H9 (cell line): ENCODE measurements around the gene DCXR. TPM values are rescaled to one million over a fixed set of nuclear protein-coding genes. Genes with fewer than 3 reads are reported as not detected.

Experiments
- DNase-seq: peaks from one replicate; pipeline ENCODE4 v3.0.0-alpha.2; 2017
- H2AFZ ChIP-seq: one replicate; pipeline ENCODE4 v1.6.1; 2013; ENCODE audit warnings: mild to moderate bottlenecking, low read length, control low read depth, moderate library complexity
- H2AK5ac ChIP-seq: 2 replicates; pipeline ENCODE4 v1.6.1; 2013; ENCODE audit warnings: low read length, control low read depth, mixed read lengths; ENCODE audit not compliant: insufficient read length
- H2BK120ac ChIP-seq: one replicate; pipeline ENCODE4 v1.6.1; 2013; ENCODE audit warnings: low read depth, mild to moderate bottlenecking, low read length, control low read depth, inconsistent platforms; ENCODE audit not compliant: poor library complexity, severe bottlenecking
- H2BK12ac ChIP-seq: 2 replicates; pipeline ENCODE4 v1.6.1; 2013; ENCODE audit warnings: low read length, control low read depth, mixed read lengths, low read depth; ENCODE audit not compliant: insufficient read length
- H2BK15ac ChIP-seq: 2 replicates; pipeline ENCODE4 v1.6.1; 2013; ENCODE audit warnings: low read depth, low read length, control low read depth
- H2BK20ac ChIP-seq: one replicate; pipeline ENCODE4 v1.6.1; 2013; ENCODE audit warnings: low read depth, mild to moderate bottlenecking, low read length, control low read depth, inconsistent platforms; ENCODE audit not compliant: poor library complexity, severe bottlenecking
- H2BK5ac ChIP-seq: 2 replicates; pipeline ENCODE4 v1.6.1; 2013; ENCODE audit warnings: low read length, control low read depth, mixed read lengths; ENCODE audit not compliant: insufficient read length
- H3K14ac ChIP-seq: 2 replicates; pipeline ENCODE4 v1.6.1; 2013; ENCODE audit warnings: low read length, control low read depth; ENCODE audit not compliant: insufficient read depth
- H3K18ac ChIP-seq: 2 replicates; pipeline ENCODE4 v1.6.1; 2013; ENCODE audit warnings: low read depth, mild to moderate bottlenecking, mixed read lengths, low read length, control low read depth; ENCODE audit not compliant: insufficient read length
- H3K23ac ChIP-seq: 2 replicates; pipeline ENCODE4 v1.6.1; 2013; ENCODE audit warnings: low read length, control low read depth, mixed read lengths, low read depth; ENCODE audit not compliant: insufficient read length
- H3K23me2 ChIP-seq: 2 replicates; pipeline ENCODE4 v1.6.1; 2013; ENCODE audit warnings: low read depth, mild to moderate bottlenecking, mixed read lengths, low read length, control low read depth; ENCODE audit not compliant: insufficient read length, poor library complexity, severe bottlenecking
- H3K27ac ChIP-seq: 2 replicates; pipeline ENCODE4 v1.5.1; 2013; ENCODE audit warnings: low read length, control low read depth, mixed read lengths, low read depth; ENCODE audit not compliant: insufficient read length
- H3K27me3 ChIP-seq: 2 replicates; pipeline ENCODE4 v1.6.1; 2013; ENCODE audit warnings: low read length, control low read depth, inconsistent platforms; ENCODE audit not compliant: insufficient read depth
- H3K4ac ChIP-seq: 2 replicates; pipeline ENCODE4 v1.6.1; 2013; ENCODE audit warnings: low read depth, mild to moderate bottlenecking, control low read depth, inconsistent platforms, low read length, moderate library complexity
- H3K4me1 ChIP-seq: 2 replicates; pipeline ENCODE4 v1.6.1; 2013; ENCODE audit warnings: low read length, control low read depth, inconsistent platforms; ENCODE audit not compliant: insufficient read depth
- H3K4me2 ChIP-seq: 2 replicates; pipeline ENCODE4 v1.6.1; 2013; ENCODE audit warnings: low read length, control low read depth, mixed read lengths; ENCODE audit not compliant: insufficient read length, insufficient read depth
- H3K56ac ChIP-seq: 2 replicates; pipeline ENCODE4 v1.6.1; 2013; ENCODE audit warnings: low read depth, mild to moderate bottlenecking, mixed read lengths, low read length, control low read depth; ENCODE audit not compliant: insufficient read length
- H3K79me1 ChIP-seq: 2 replicates; pipeline ENCODE4 v1.6.1; 2013; ENCODE audit warnings: low read depth, mild to moderate bottlenecking, moderate library complexity, low read length, control low read depth, inconsistent platforms; ENCODE audit not compliant: insufficient read depth, poor library complexity, severe bottlenecking
- H3K79me2 ChIP-seq: 2 replicates; pipeline ENCODE4 v1.6.1; 2013; ENCODE audit warnings: low read length, control low read depth, inconsistent platforms; ENCODE audit not compliant: insufficient read depth
- H3K9ac ChIP-seq: 2 replicates; pipeline ENCODE4 v1.6.1; 2013; ENCODE audit warnings: low read length, control low read depth, mixed read lengths; ENCODE audit not compliant: insufficient read length; ENCODE audit errors: extremely low read depth
- H3K9me3 ChIP-seq: one replicate; pipeline ENCODE4 v1.6.1; 2013; ENCODE audit warnings: low read depth, low read length, inconsistent platforms; ENCODE audit not compliant: control insufficient read depth
- H3T11ph ChIP-seq: one replicate; pipeline ENCODE4 v1.6.1; 2013; ENCODE audit warnings: mild to moderate bottlenecking, low read length, control low read depth, inconsistent platforms
- H4K20me1 ChIP-seq: one replicate; pipeline ENCODE4 v1.6.1; 2013; ENCODE audit not compliant: control insufficient read depth, insufficient read length, insufficient read depth
- H4K5ac ChIP-seq: 2 replicates; pipeline ENCODE4 v1.6.1; 2013; ENCODE audit warnings: low read depth, mild to moderate bottlenecking, mixed read lengths, low read length, control low read depth; ENCODE audit not compliant: insufficient read length
- H4K8ac ChIP-seq: replicated peaks from 2 replicates; pipeline ENCODE4 v1.6.1; 2013; ENCODE audit warnings: low read length, control low read depth, mixed read lengths, low read depth; ENCODE audit not compliant: insufficient read length
- H4K91ac ChIP-seq: 2 replicates; pipeline ENCODE4 v1.6.1; 2013; ENCODE audit warnings: low read depth, mild to moderate bottlenecking, moderate library complexity, mixed read lengths, low read length, control low read depth; ENCODE audit not compliant: insufficient read length
- H3K27ac Mint-ChIP-seq, 3 experiments: 2 replicates in 2 of 3; 3 replicates in 1 of 3; pipeline ENCODE4 v1.8.0; 2020 to 2021; ENCODE audit warnings: mixed read lengths in 3 of 3, mild to moderate bottlenecking in 1 of 3, moderate library complexity in 1 of 3
- H3K27me3 Mint-ChIP-seq: 2 replicates; pipeline ENCODE4 v1.8.0; 2021; ENCODE audit warnings: low read depth, mild to moderate bottlenecking, moderate library complexity, mixed read lengths
- H3K36me3 Mint-ChIP-seq, 3 experiments: 2 replicates in 2 of 3; 3 replicates in 1 of 3; pipeline ENCODE4 v1.8.0; 2020 to 2021; ENCODE audit warnings: low read depth in 3 of 3, mixed read lengths in 3 of 3; ENCODE audit not compliant: insufficient read depth in 1 of 3
- H3K4me1 Mint-ChIP-seq, 2 experiments: 2 replicates each; pipeline ENCODE4 v1.8.0; 2020; ENCODE audit warnings: mixed read lengths in 2 of 2
- H3K4me3 Mint-ChIP-seq, 2 experiments: 2 replicates in 1 of 2; 3 replicates in 1 of 2; pipeline ENCODE4 v1.8.0; 2020 to 2021; ENCODE audit warnings: mild to moderate bottlenecking in 2 of 2, mixed read lengths in 2 of 2, moderate library complexity in 1 of 2
- H3K9me3 Mint-ChIP-seq, 2 experiments: 2 replicates in 1 of 2; 3 replicates in 1 of 2; pipeline ENCODE4 v1.8.0; 2020; ENCODE audit warnings: mild to moderate bottlenecking in 2 of 2, mixed read lengths in 2 of 2, moderate library complexity in 1 of 2
- CTCF ChIP-seq: fragments of 200-600 bp; sonication (generic); conservative IDR thresholded peaks from 3 replicates; pipeline ENCODE4 v1.8.0; 2021; ENCODE audit warnings: antibody characterized with exemption, mild to moderate bottlenecking
- WGBS: extraction: QIAGEN DNeasy Blood & Tissue Kit; methylation state at CpG from one replicate; pipeline ENCODE4 v1.1.7; 2013; ENCODE audit warnings: missing lambda C conversion rate, low lambda C conversion rate, mixed read lengths; ENCODE audit not compliant: insufficient read length; ENCODE audit errors: extremely low coverage; 5-methylcytosine and 5-hydroxymethylcytosine counted together
- total RNA-seq: library from RNA; stranded (reverse); gene quantifications from 2 replicates; pipeline ENCODE4 v1.2.1, GENCODE V29; 2021

Gene DCXR
- total RNA-seq, 1 experiment from 2014 or later: 93.6 TPM

GRCh38 chr17:82059272-82060000 lies 21.9 kb upstream of the DCXR start:
- Mint-ChIP-seq H3K27ac (no peak overlapping the region), H3K27me3 (no peaks in the 10 kb centered on the region), H3K9me3 (no peaks in the 10 kb centered on the region), H3K36me3 (peaks cover 6 to 44% (median 43%) of the 10 kb centered on the region in 3 experiments), H3K4me1 (no peaks in the 10 kb centered on the region), H3K4me3 (no peak overlapping the region)
- DNase-seq: no peak
- Histone ChIP-seq H4K5ac (no peak overlapping the region), H3K23ac (no peak overlapping the region), H3K4ac (no peak overlapping the region), H2BK12ac (no peak overlapping the region), H2AK5ac (no peak overlapping the region), H3K56ac (no peak overlapping the region), H2BK15ac (no peak overlapping the region), H4K20me1 (peaks cover 3% of the 10 kb centered on the region), H3K9me3 (no peaks in the 10 kb centered on the region), H3K4me1 (no peaks in the 10 kb centered on the region), H3K27ac (no peak overlapping the region), H4K91ac (no peak overlapping the region), H3K4me2 (no peak overlapping the region), H3K27me3 (no peaks in the 10 kb centered on the region), H3K14ac (no peak overlapping the region), H3T11ph (no peak overlapping the region), H2BK120ac (no peak overlapping the region), H3K79me2 (no peaks in the 10 kb centered on the region), H3K9ac (no peak overlapping the region), H2BK5ac (no peak overlapping the region), H2AFZ (no peak overlapping the region), H4K8ac (no peak overlapping the region), H3K79me1 (no peaks in the 10 kb centered on the region), H2BK20ac (no peak overlapping the region), H3K23me2 (no peaks in the 10 kb centered on the region), H3K18ac (no peak overlapping the region)
- TF ChIP-seq CTCF: no peak
- no CpG with 5 or more reads among the region's 19 CpGs for WGBS
